HepG2 (cell line): ENCODE results near the gene SLC38A3. TPM values are rescaled to one million over a fixed set of nuclear protein-coding genes. Genes with fewer than 3 reads are reported as not detected.
A peak's percentile ranks its signal among the peaks of the same experiment; 100 is the strongest.

Experiments
- FOXO1 ChIP-seq: sonication (generic); formaldehyde crosslinking; IDR thresholded peaks from 2 replicates; pipeline ENCODE4 v1.4.0; 2020; ENCODE audit warnings: missing genetic modification reagents
- HNF4A ChIP-seq: sonication (generic); formaldehyde crosslinking; IDR thresholded peaks from 2 replicates; pipeline ENCODE4 v1.4.0; 2020; ENCODE audit warnings: missing genetic modification reagents
- KDM1A ChIP-seq: IDR thresholded peaks from 2 replicates; pipeline ENCODE4 v1.6.1; 2016; ENCODE audit warnings: missing compliant biosample characterization
- PAXIP1 ChIP-seq: sonication (generic); formaldehyde crosslinking; conservative IDR thresholded peaks from 2 replicates; pipeline ENCODE4 v1.4.0; 2020; ENCODE audit warnings: mild to moderate bottlenecking, missing genetic modification reagents, moderate library complexity
- PHF8 ChIP-seq: sonication (generic); formaldehyde crosslinking; IDR thresholded peaks from 2 replicates; pipeline ENCODE4 v1.5.0; 2020; ENCODE audit warnings: missing genetic modification reagents
- PTBP1 ChIP-seq: fragments of 200-400 bp; formaldehyde crosslinking; IDR thresholded peaks from 2 replicates; pipeline ENCODE4 v1.6.1; 2018; ENCODE audit warnings: low read length, low read depth; ENCODE audit not compliant: poor library complexity, severe bottlenecking
- SKIL ChIP-seq: sonication (generic); formaldehyde crosslinking; IDR thresholded peaks from 2 replicates; pipeline ENCODE4 v1.8.0; 2022; ENCODE audit warnings: missing genetic modification reagents, mild to moderate bottlenecking, moderate library complexity, borderline replicate concordance
- TAF15 ChIP-seq: fragments of 200-400 bp; formaldehyde crosslinking; IDR thresholded peaks from one replicate; pipeline ENCODE4 v1.6.1; 2018; ENCODE audit warnings: mild to moderate bottlenecking, low read depth, low read length; ENCODE audit not compliant: poor library complexity, severe bottlenecking
- TFE3 ChIP-seq: IDR thresholded peaks from 2 replicates; pipeline ENCODE4 v1.6.1; 2016
- TP53 ChIP-seq: sonication (generic); formaldehyde crosslinking; conservative IDR thresholded peaks from 2 replicates; pipeline ENCODE4 v1.4.0; 2020; ENCODE audit warnings: missing genetic modification reagents
- ZFP90 ChIP-seq: sonication (generic); formaldehyde crosslinking; IDR thresholded peaks from 2 replicates; pipeline ENCODE4 v1.8.0; 2022; ENCODE audit warnings: missing genetic modification reagents, mild to moderate bottlenecking, inconsistent platforms, borderline replicate concordance
- ZMAT5 ChIP-seq: sonication (generic); formaldehyde crosslinking; IDR thresholded peaks from 2 replicates; pipeline ENCODE4 v1.5.0; 2020; ENCODE audit warnings: mild to moderate bottlenecking, low read depth, missing genetic modification reagents, borderline replicate concordance
- ZNF264 ChIP-seq: sonication (generic); formaldehyde crosslinking; IDR thresholded peaks from 2 replicates; pipeline ENCODE4 v1.4.0; 2020; ENCODE audit warnings: missing genetic modification reagents
- ZNF724P ChIP-seq: sonication (generic); formaldehyde crosslinking; IDR thresholded peaks from 2 replicates; pipeline ENCODE4 v1.8.0; 2022; ENCODE audit warnings: missing genetic modification reagents, borderline replicate concordance
- ZNF761 ChIP-seq: sonication (generic); formaldehyde crosslinking; conservative IDR thresholded peaks from 2 replicates; pipeline ENCODE4 v1.4.0; 2020; ENCODE audit warnings: mild to moderate bottlenecking, missing genetic modification reagents
- ZNF775 ChIP-seq: sonication (generic); formaldehyde crosslinking; IDR thresholded peaks from 2 replicates; pipeline ENCODE4 v1.4.0; 2020; ENCODE audit warnings: missing genetic modification reagents, mild to moderate bottlenecking, moderate library complexity, borderline replicate concordance
- ZNF780A ChIP-seq: sonication (generic); formaldehyde crosslinking; IDR thresholded peaks from 2 replicates; pipeline ENCODE4 v1.8.0; 2022; ENCODE audit warnings: mild to moderate bottlenecking, missing genetic modification reagents, moderate library complexity
- ZNF790 ChIP-seq: sonication (generic); formaldehyde crosslinking; IDR thresholded peaks from 2 replicates; pipeline ENCODE4 v1.8.0; 2022; ENCODE audit warnings: missing genetic modification reagents, mild to moderate bottlenecking, borderline replicate concordance
- polyA plus RNA-seq, 8 experiments: library from polyadenylated mRNA; depleted of rRNA in 3 of 8; stranded (reverse) in 7 of 8; unstranded in 1 of 8; fragments of >200 nt; fragmentation: Illumina TruSeq in 4 of 8; extraction: Trizol in 4 of 8; gene quantifications; 2 replicates each; pipeline versions ENCODE4 v1.2.1 to v1.2.3, GENCODE V29; 2011 to 2016; ENCODE audit warnings: low read depth in 4 of 8, missing spikeins in 1 of 8, mixed read lengths in 1 of 8; ENCODE audit not compliant: insufficient read depth in 1 of 8
- total RNA-seq, 5 experiments: library from RNA; depleted of rRNA; stranded (reverse); fragments of >200 nt; fragmentation: Illumina TruSeq; extraction: Trizol; gene quantifications; 2 replicates each; pipeline ENCODE4 v1.2.3, GENCODE V29; 2016; ENCODE audit warnings: low read depth in 1 of 5

SLC38A3 gene
- total and polyA plus RNA-seq, 2 of the 13 experiments (the other 11 are each of a cell fraction or from before 2014, with no cell fraction given) = 29.8 to 164 TPM

- TF ChIP-seq ZNF790 (CRISPR knock-in tag) (0 out of 2 replicates have a peak, but pooled peaks have one; percentile 21), ZNF780A (CRISPR knock-in tag) (peak; percentile 65; the same call in 1 of the 2 replicates), TP53 (CRISPR knock-in tag) (no peak; the same call in 1 of the 2 replicates), ZFP90 (CRISPR knock-in tag) (peak; percentile 85), PTBP1 (no peak), ZNF264 (CRISPR knock-in tag) (no peak), HNF4A (CRISPR knock-in tag) (peak; percentile 72), ZNF761 (CRISPR knock-in tag) (0 out of 2 replicates have a peak, but pooled peaks have one; percentile 2), SKIL (peak; percentile 92), PAXIP1 (CRISPR knock-in tag) (peak; percentile 83; the same call in 1 of the 2 replicates), PHF8 (CRISPR knock-in tag) (peak; percentile 82), ZNF724P (CRISPR knock-in tag) (peak; percentile 29; the same call in 1 of the 2 replicates), TAF15 (no peak), KDM1A (CRISPR knock-in tag) (no peak), TFE3 (CRISPR knock-in tag) (peak; percentile 21; the same call in 1 of the 2 replicates), ZNF775 (no peak), ZMAT5 (no peak), FOXO1 (CRISPR knock-in tag) (0 out of 2 replicates have a peak, but pooled peaks have one; percentile 30)
Measured at GRCh38 chr3:50260027-50260941, 55.2 kb downstream of the SLC38A3 start (continued).
